Osteoblast (primary cell): ENCODE data around the gene SPEG. TPM values are rescaled to one million over a fixed set of nuclear protein-coding genes. Genes with fewer than 3 reads are reported as not detected.

Experiments used
- DNase-seq: peaks from one replicate; pipeline ENCODE4 v3.0.0; 2011; ENCODE audit warnings: low spot score, mixed read lengths; ENCODE audit not compliant: insufficient read length; ENCODE audit errors: missing footprints
- H2AFZ ChIP-seq: 2 replicates; pipeline ENCODE4 v1.6.0; 2011; ENCODE audit warnings: mild to moderate bottlenecking, low read length
- H3K27ac ChIP-seq: 2 replicates; pipeline ENCODE4 v1.5.1; 2011; ENCODE audit warnings: mild to moderate bottlenecking, low read depth, low read length, moderate library complexity
- H3K27me3 ChIP-seq: 2 replicates; pipeline ENCODE4 v1.6.0; 2012; ENCODE audit warnings: mild to moderate bottlenecking, control low read depth, inconsistent platforms, low read length, moderate library complexity; ENCODE audit not compliant: insufficient read depth
- H3K36me3 ChIP-seq: 2 replicates; pipeline ENCODE4 v1.5.1; 2011; ENCODE audit warnings: mild to moderate bottlenecking, low read length, control low read depth, moderate library complexity; ENCODE audit not compliant: insufficient read depth
- H3K4me1 ChIP-seq: 2 replicates; pipeline ENCODE4 v1.5.1; 2011; ENCODE audit warnings: mild to moderate bottlenecking, low read length, control low read depth, moderate library complexity; ENCODE audit not compliant: insufficient read depth
- H3K4me2 ChIP-seq: 2 replicates; pipeline ENCODE4 v1.6.0; 2011; ENCODE audit warnings: mild to moderate bottlenecking, low read length; ENCODE audit not compliant: insufficient read depth
- H3K4me3 ChIP-seq: fragments of 200-600 bp; sonication (generic); 3 replicates; pipeline ENCODE4 v1.5.1; 2012; ENCODE audit warnings: mild to moderate bottlenecking, low read length, inconsistent platforms; ENCODE audit not compliant: insufficient read depth
- H3K79me2 ChIP-seq: 2 replicates; pipeline ENCODE4 v1.6.0; 2012; ENCODE audit warnings: mild to moderate bottlenecking, low read length, control low read depth, inconsistent platforms; ENCODE audit not compliant: insufficient read depth
- H3K9me3 ChIP-seq: 2 replicates; pipeline ENCODE4 v1.5.1; 2011; ENCODE audit warnings: low read depth, low read length, control low read depth
- H4K20me1 ChIP-seq: 2 replicates; pipeline ENCODE4 v1.6.0; 2012; ENCODE audit warnings: mild to moderate bottlenecking, low read length, control low read depth; ENCODE audit not compliant: insufficient read depth
- CTCF ChIP-seq: IDR thresholded peaks from 2 replicates; pipeline ENCODE4 v1.5.1; 2011; ENCODE audit warnings: mild to moderate bottlenecking, low read depth, low read length, moderate library complexity; ENCODE audit errors: extremely low read depth
- total RNA-seq: library from RNA; depleted of rRNA; stranded (reverse); fragments of >200 nt; gene quantifications from 2 replicates; pipeline ENCODE4 v1.2.3, GENCODE V29; 2012

SPEG gene
- total RNA-seq, 1 donor: 26.4 TPM

- Histone ChIP-seq H2AFZ (no peak overlapping the region), H3K36me3 (peaks cover 51% of the 10 kb centered on the region), H3K4me1 (peaks cover 35% of the 10 kb centered on the region), H3K27me3 (no peaks in the 10 kb centered on the region), H3K4me2 (peak overlapping the region; percentile 79), H3K27ac (peak overlapping the region; percentile 88), H3K79me2 (no peaks in the 10 kb centered on the region), H3K4me3 (peak overlapping the region; percentile 39), H3K9me3 (no peaks in the 10 kb centered on the region), H4K20me1 (no peaks in the 10 kb centered on the region)
- no peak for TF ChIP-seq CTCF
- peak; percentile 100 for DNase-seq
Observed at GRCh38 chr2:219452361-219453317, 18.0 kb downstream of the SPEG start.

- Histone ChIP-seq H3K4me3 (peak overlapping the region; percentile 39), H3K79me2 (no peaks in the 10 kb centered on the region), H3K27ac (peak overlapping the region; percentile 88), H3K9me3 (no peaks in the 10 kb centered on the region), H3K36me3 (peaks cover 51% of the 10 kb centered on the region), H4K20me1 (no peaks in the 10 kb centered on the region), H3K27me3 (no peaks in the 10 kb centered on the region), H3K4me2 (peak overlapping the region; percentile 79), H3K4me1 (peaks cover 38% of the 10 kb centered on the region), H2AFZ (no peak overlapping the region)
- DNase-seq: peak; percentile 94
- TF ChIP-seq CTCF: no peak
Observed at GRCh38 chr2:219453671-219454590, 19.3 kb downstream of the SPEG start.

GRCh38 chr2:219455581-219455980, 20.9 kb downstream of the SPEG start:
- no peak for DNase-seq
- H3K9me3 ChIP-seq: no peaks in the 10 kb centered on the region
- no peak for TF ChIP-seq CTCF
- peaks cover 52% of the 10 kb centered on the region for H3K4me1 ChIP-seq
- H4K20me1 ChIP-seq: no peaks in the 10 kb centered on the region
- H2AFZ ChIP-seq: no peak overlapping the region
- H3K4me2 ChIP-seq: no peak overlapping the region
- H3K27me3 ChIP-seq: no peaks in the 10 kb centered on the region
- no peaks in the 10 kb centered on the region for H3K79me2 ChIP-seq
- H3K36me3 ChIP-seq: peaks cover 35% of the 10 kb centered on the region
- H3K4me3 ChIP-seq: no peak overlapping the region
- H3K27ac ChIP-seq: no peak overlapping the region
